ENCODE data around the gene FBXW10B. TPM values are rescaled to one million over a fixed set of nuclear protein-coding genes. Genes with fewer than 3 reads are reported as not detected.
A peak's percentile ranks its signal among the peaks of the same experiment; 100 is the strongest.
"Not testable (repeated sequence)": the region's sequence is repeated elsewhere in the genome, so short reads cannot be mapped to it uniquely, and the experiment has no call there.

FBXW10B gene
- total and polyA plus RNA-seq, 8 donors: 1.1 to 2.1 (median 1.4) TPM

DNA sequence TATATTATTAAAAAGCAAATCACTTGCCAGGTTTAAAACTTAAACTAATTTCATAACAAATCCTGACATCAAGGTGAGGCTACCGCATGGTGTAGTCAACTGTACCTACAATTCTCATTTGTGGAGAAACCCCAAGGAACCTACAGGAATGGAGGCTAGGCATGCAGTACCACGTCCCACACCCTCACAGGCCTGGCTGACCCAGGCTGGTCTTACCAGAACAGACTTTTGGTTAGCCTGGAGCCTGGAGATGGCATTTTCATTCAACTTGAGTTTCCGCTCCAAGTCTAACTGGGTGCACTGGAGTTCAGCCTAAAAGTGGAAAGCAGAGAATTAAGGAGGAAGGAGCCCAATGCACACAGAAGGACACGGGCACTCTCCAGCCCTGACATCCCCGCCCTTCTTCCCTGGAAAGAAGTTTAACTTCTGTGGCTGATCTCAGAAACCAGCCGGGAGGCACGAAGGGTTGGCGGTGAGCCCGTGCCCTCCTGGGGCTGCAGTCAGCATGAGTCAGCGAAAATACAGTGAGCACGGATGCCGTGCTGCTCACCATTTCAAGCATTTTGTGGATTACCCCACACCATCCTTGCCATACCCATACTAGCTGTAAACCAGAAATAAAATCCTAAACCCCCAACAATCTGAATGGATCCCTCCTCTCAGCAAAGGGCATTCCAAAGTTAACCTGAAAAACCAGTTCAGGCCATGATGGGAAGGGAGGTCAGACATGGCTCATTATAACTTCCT, 23.2 kb upstream of the FBXW10B start:
- ATAC-seq: peak; percentile 65
- DNase-seq; H3K4me3 ChIP-seq; H3K9me3 ChIP-seq; H3K36me3 ChIP-seq; intact Hi-C loops (cut with DNase I); H3K27me3 ChIP-seq; H3K27ac ChIP-seq: not testable (repeated sequence)
- peaks cover 3 to 15% of the 10 kb centered on the region in 2 donors for H3K4me1 ChIP-seq

DNA sequence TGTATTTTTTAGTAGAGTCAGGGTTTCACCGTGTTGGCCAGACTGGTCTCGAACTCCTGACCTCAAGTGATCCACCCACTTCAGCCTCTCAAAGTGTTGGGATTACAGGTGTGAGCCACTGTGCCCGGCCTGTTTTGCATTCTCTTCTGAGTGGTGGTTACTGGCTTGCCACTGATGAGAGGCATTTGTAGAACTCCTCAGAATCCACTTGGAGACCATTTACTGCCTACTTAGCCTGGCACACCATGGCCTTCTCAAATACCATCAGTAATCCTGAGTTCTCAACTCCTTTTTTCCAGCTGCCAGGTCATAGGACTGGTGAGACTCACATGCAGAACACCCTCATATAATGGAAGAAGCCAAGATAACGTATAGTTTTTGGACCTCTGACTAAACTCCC, 22.5 kb upstream of the FBXW10B start:
- H3K27ac ChIP-seq; H3K36me3 ChIP-seq; H3K4me3 ChIP-seq; DNase-seq; H3K9me3 ChIP-seq; H3K27me3 ChIP-seq; intact Hi-C loops (cut with DNase I): not testable (repeated sequence)
- peaks cover 3 to 13% of the 10 kb centered on the region in 2 donors for H3K4me1 ChIP-seq
- peak; percentile 49 for ATAC-seq

GRCh38 chr17:15630930-15631453, 11.5 kb upstream of the FBXW10B start:
- H3K27ac ChIP-seq; DNase-seq; H3K9me3 ChIP-seq; intact Hi-C loops (cut with DNase I); H3K4me1 ChIP-seq; H3K27me3 ChIP-seq; H3K4me3 ChIP-seq: not testable (repeated sequence)
- peaks cover 0 to 27% of the 10 kb centered on the region in 2 donors for H3K36me3 ChIP-seq
- ATAC-seq: peak; percentile 64

- H3K4me1 ChIP-seq; ATAC-seq; H3K27ac ChIP-seq; H3K4me3 ChIP-seq; H3K9me3 ChIP-seq; intact Hi-C loops (cut with DNase I); H3K27me3 ChIP-seq; DNase-seq: not testable (repeated sequence)
- peaks cover 0 to 26% of the 10 kb centered on the region in 2 donors for H3K36me3 ChIP-seq
Observed at GRCh38 chr17:15629991-15630390, 10.5 kb upstream of the FBXW10B start.

DNA sequence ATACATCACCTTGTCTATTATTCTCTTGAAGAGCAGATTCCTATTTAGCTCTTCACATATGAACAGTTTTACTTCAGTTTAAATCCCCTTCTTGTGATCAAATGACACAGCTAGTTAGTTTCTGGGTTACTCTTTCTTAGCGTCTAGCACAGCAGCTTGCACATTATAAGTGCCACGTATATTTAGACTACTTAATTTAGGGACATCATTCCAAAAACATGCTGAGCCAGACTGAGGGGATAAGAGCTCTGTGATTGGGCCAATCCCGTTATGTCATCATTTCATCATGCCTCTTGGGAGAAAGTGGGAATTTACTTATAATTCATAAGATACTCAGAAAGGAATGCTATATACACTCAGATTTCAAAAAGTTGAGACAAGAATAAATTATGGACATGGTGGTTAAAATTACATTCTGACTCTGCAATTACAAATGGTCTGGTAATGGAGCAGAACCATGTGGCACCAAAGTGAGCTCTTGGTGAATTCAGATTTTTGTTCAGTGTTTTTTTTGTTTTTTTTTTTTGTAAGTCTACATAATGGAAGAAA, 4.2 kb upstream of the FBXW10B start:
- H3K36me3 ChIP-seq: peaks cover 0 to 10% of the 10 kb centered on the region in 2 donors
- peak in 1 of 4 donors; percentile 11 for DNase-seq
- H3K9me3 ChIP-seq; H3K4me1 ChIP-seq; H3K27me3 ChIP-seq; intact Hi-C loops (cut with DNase I); H3K4me3 ChIP-seq; H3K27ac ChIP-seq; ATAC-seq: not testable (repeated sequence)

GRCh38 chr17:15623255-15623654, 3.8 kb upstream of the FBXW10B start:
- H3K36me3 ChIP-seq; H3K27me3 ChIP-seq; H3K4me3 ChIP-seq; H3K9me3 ChIP-seq; ATAC-seq; H3K27ac ChIP-seq; H3K4me1 ChIP-seq; intact Hi-C loops (cut with DNase I); DNase-seq: not testable (repeated sequence)

- H3K4me1 ChIP-seq; H3K4me3 ChIP-seq; H3K9me3 ChIP-seq; DNase-seq; H3K27me3 ChIP-seq; ATAC-seq; H3K36me3 ChIP-seq; H3K27ac ChIP-seq; intact Hi-C loops (cut with DNase I): not testable (repeated sequence)
Observed at GRCh38 chr17:15622124-15622523, 2.6 kb upstream of the FBXW10B start.

GRCh38 chr17:15616828-15617227, 2.7 kb downstream of the FBXW10B start:
- intact Hi-C loops (cut with DNase I); H3K9me3 ChIP-seq; ATAC-seq; H3K4me1 ChIP-seq; H3K27me3 ChIP-seq; H3K36me3 ChIP-seq; DNase-seq; H3K27ac ChIP-seq; H3K4me3 ChIP-seq: not testable (repeated sequence)

- intact Hi-C loops (cut with DNase I); H3K27ac ChIP-seq; H3K27me3 ChIP-seq; H3K4me1 ChIP-seq; ATAC-seq; H3K4me3 ChIP-seq; H3K9me3 ChIP-seq; H3K36me3 ChIP-seq: not testable (repeated sequence)
- DNase-seq: peak in 1 of 4 donors; percentile 4
Observed at GRCh38 chr17:15615850-15616249, 3.7 kb downstream of the FBXW10B start.

- H3K9me3 ChIP-seq; ATAC-seq; H3K27me3 ChIP-seq; H3K27ac ChIP-seq; intact Hi-C loops (cut with DNase I); H3K4me1 ChIP-seq; DNase-seq; H3K36me3 ChIP-seq; H3K4me3 ChIP-seq: not testable (repeated sequence)
Observed at GRCh38 chr17:15613111-15613510, 6.4 kb downstream of the FBXW10B start.

DNA sequence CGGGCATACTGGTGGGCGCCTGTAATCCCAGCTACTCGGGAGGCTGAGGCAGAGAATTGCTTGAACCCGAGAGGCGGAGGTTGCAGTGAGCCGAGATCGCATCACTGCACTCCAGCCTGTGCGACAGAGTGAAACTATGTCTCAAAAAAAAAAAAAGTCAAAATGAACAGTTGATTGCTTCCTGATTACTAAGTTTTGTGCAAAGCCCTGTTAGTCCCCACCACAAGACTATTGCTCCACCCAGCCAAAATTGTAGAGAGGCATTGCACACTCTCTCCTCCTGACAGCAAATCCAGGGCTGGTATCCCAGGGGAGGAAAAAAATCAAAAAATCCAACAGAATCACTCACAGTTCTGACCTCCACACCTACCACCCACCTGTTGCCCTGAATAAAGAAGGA, 26.5 kb downstream of the FBXW10B start:
- H3K36me3 ChIP-seq; H3K27ac ChIP-seq; intact Hi-C loops (cut with DNase I); H3K4me1 ChIP-seq; H3K9me3 ChIP-seq; DNase-seq; H3K4me3 ChIP-seq; H3K27me3 ChIP-seq; ATAC-seq: not testable (repeated sequence)

DNA sequence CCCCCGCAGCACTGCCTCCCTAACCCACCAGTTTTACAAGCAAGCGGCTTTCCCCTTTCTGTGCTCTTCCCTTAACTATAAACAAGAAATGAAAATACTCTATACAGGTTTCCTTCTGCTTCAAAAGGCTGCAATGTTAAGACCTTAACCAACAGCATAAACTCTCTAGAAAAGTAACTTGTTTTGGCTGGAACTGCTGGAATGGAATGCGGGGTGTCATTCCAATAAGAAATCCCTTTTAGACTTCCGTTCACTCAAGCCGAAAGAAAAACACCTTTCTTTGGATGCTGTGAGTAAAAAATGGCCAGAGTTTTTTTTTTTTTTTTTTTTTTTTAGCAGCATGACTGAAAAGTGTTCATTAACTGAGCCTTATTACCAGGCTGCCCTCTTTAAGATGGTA, 27.5 kb downstream of the FBXW10B start:
- H3K27ac ChIP-seq; intact Hi-C loops (cut with DNase I); DNase-seq; H3K27me3 ChIP-seq; ATAC-seq; H3K4me1 ChIP-seq; H3K9me3 ChIP-seq; H3K36me3 ChIP-seq; H3K4me3 ChIP-seq: not testable (repeated sequence)

- intact Hi-C loops (cut with DNase I); H3K9me3 ChIP-seq: not testable (repeated sequence)
- peak; percentile 66 for ATAC-seq
Observed at GRCh38 chr17:15590844-15591243, 28.7 kb downstream of the FBXW10B start.

More at GRCh38 chr17:15590844-15591243, 28.7 kb downstream of the FBXW10B start:
- not testable (repeated sequence) for DNase-seq, H3K27ac ChIP-seq, H3K36me3 ChIP-seq, H3K4me3 ChIP-seq, H3K27me3 ChIP-seq, H3K4me1 ChIP-seq
